A549 (cell line): ENCODE results near the gene TEPSIN. TPM values are rescaled to one million over a fixed set of nuclear protein-coding genes. Genes with fewer than 3 reads are reported as not detected.

Experiments
- ATAC-seq, 2 experiments: fragments of 200-7000 bp in 1 of 2; fragments of >200 bp in 1 of 2; cut with Nextera tagmentation in 1 of 2; cut with Tn5 transposase in 1 of 2; 3 replicates each; pipeline versions ENCODE4 v1.8.0 to v1.9.1; 2018 to 2020; ENCODE audit warnings: mild to moderate bottlenecking in 1 of 2, moderate library complexity in 1 of 2
- CTCF ChIA-PET: fragments of 300-600 bp; sonication (Branson Sonifier 250); formaldehyde crosslinking; extraction: SDS; loops from one replicate; lab custom pipeline; 2021; ENCODE audit warnings: antibody characterized with exemption, inconsistent platforms; lab: Yijun Ruan, JAX
- POLR2A ChIA-PET: fragments of 350-600 bp; formaldehyde crosslinking; extraction: SDS; loops from one replicate; lab custom pipeline; 2021; ENCODE audit warnings: antibody characterized with exemption, inconsistent platforms; lab: Yijun Ruan, JAX
- DNase-seq, 2 experiments: peaks; one replicate each; pipeline versions ENCODE4 v3.0.0 to v3.0.0-alpha.2; 2011 to 2016; ENCODE audit warnings: low read depth in 1 of 2, low spot score in 1 of 2
- FAIRE-seq: peaks from 2 replicates; lab custom pipeline; 2011; peaks lifted over from hg19 to GRCh38; lab: Jason Lieb, UNC
- H3K27ac ChIP-seq, 2 experiments: fragments of >200 bp; sonication (Bioruptor Twin); formaldehyde crosslinking; 3 replicates each; pipeline ENCODE4 v1.5.1; 2016 to 2017
- H3K4me1 ChIP-seq: fragments of >200 bp; sonication (Bioruptor Twin); formaldehyde crosslinking; 3 replicates; pipeline ENCODE4 v1.6.1; 2016
- H3K4me2 ChIP-seq: fragments of >200 bp; sonication (Bioruptor Twin); formaldehyde crosslinking; 3 replicates; pipeline ENCODE4 v1.6.1; 2016
- H3K4me3 ChIP-seq: fragments of >200 bp; sonication (Bioruptor Twin); formaldehyde crosslinking; 3 replicates; pipeline ENCODE4 v1.5.1; 2016
- H3K9me3 ChIP-seq: fragments of >200 bp; sonication (Bioruptor Twin); formaldehyde crosslinking; 3 replicates; pipeline ENCODE4 v1.6.1; 2016
- CBX8 ChIP-seq: fragments of 200-600 bp; sonication (generic); IDR thresholded peaks from 2 replicates; pipeline ENCODE4 v1.6.1; 2016
- CHD4 ChIP-seq: fragments of 200-600 bp; sonication (generic); IDR thresholded peaks from 2 replicates; pipeline ENCODE4 v1.6.1; 2016; ENCODE audit warnings: antibody characterized with exemption, mild to moderate bottlenecking, borderline replicate concordance
- E2F6 ChIP-seq: IDR thresholded peaks from 2 replicates; pipeline ENCODE4 v1.6.1; 2012; ENCODE audit warnings: low read depth, borderline replicate concordance
- FOXS1 ChIP-seq: fragments of 250-450 bp; sonication (Bioruptor Pico); IDR thresholded peaks from 2 replicates; pipeline ENCODE4 v1.5.0; 2020; ENCODE audit warnings: mild to moderate bottlenecking, moderate library complexity
- HDAC2 ChIP-seq: fragments of 200-600 bp; sonication (generic); IDR thresholded peaks from 2 replicates; pipeline ENCODE4 v1.6.1; 2016
- HEYL ChIP-seq: fragments of 250-450 bp; sonication (Bioruptor Pico); IDR thresholded peaks from 2 replicates; pipeline ENCODE4 v1.8.0; 2021; ENCODE audit warnings: mild to moderate bottlenecking, moderate library complexity
- HMGXB4 ChIP-seq: fragments of 250-450 bp; sonication (Bioruptor Pico); IDR thresholded peaks from 2 replicates; pipeline ENCODE4 v1.5.0; 2021; ENCODE audit warnings: mild to moderate bottlenecking, moderate library complexity, borderline replicate concordance
- NPAS2 ChIP-seq: fragments of 250-450 bp; sonication (Bioruptor Pico); IDR thresholded peaks from 2 replicates; pipeline ENCODE4 v1.8.0; 2022; ENCODE audit warnings: mild to moderate bottlenecking, moderate library complexity, borderline replicate concordance
- NR3C1 ChIP-seq: fragments of >200 bp; sonication (Bioruptor Twin); formaldehyde crosslinking; IDR thresholded peaks from 3 replicates; pipeline ENCODE4 v1.6.1; 2017
- POLR2A ChIP-seq: IDR thresholded peaks from 2 replicates; pipeline ENCODE4 v1.6.1; 2012; ENCODE audit warnings: mild to moderate bottlenecking, low read length
- RARB ChIP-seq: fragments of 250-450 bp; sonication (Bioruptor Pico); IDR thresholded peaks from 2 replicates; pipeline ENCODE4 v1.8.0; 2021; ENCODE audit warnings: mild to moderate bottlenecking, moderate library complexity
- RCOR1 ChIP-seq: fragments of 150-350 bp; IDR thresholded peaks from 2 replicates; pipeline ENCODE4 v1.6.1; 2014; ENCODE audit warnings: antibody characterized with exemption, low read length, low read depth
- ZC3H11A ChIP-seq: fragments of 450-650 bp; IDR thresholded peaks from 2 replicates; pipeline ENCODE4 v1.6.1; 2014; ENCODE audit warnings: antibody characterized with exemption, mild to moderate bottlenecking
- ZNF302 ChIP-seq: fragments of 250-450 bp; sonication (Bioruptor Pico); IDR thresholded peaks from 2 replicates; pipeline ENCODE4 v1.9.0; 2021; ENCODE audit warnings: inconsistent platforms, mild to moderate bottlenecking, moderate library complexity
- WGBS: methylation state at CpG from one replicate; pipeline ENCODE4 v1.1.6; 2017; ENCODE audit errors: missing lambda C conversion rate; 5-methylcytosine and 5-hydroxymethylcytosine counted together
- polyA plus RNA-seq, 4 experiments: library from polyadenylated mRNA; depleted of rRNA in 3 of 4; stranded (reverse); fragments of >200 nt; fragmentation: RNase III in 1 of 4; extraction: RNeasy Plus Mini Kit Qiagen cat#74134 plus additional on column Dnase treatment in 1 of 4; gene quantifications; 2 replicates in 3 of 4; 3 replicates in 1 of 4; pipeline ENCODE4 v1.2.3, GENCODE V29; 2011 to 2017
- TF ChIP-seq, protein P1 (sequence below): IDR thresholded peaks from 2 replicates; pipeline ENCODE4 v1.6.1; 2012
- TF ChIP-seq, protein P2 (sequence below): fragments of 200-600 bp; sonication (generic); IDR thresholded peaks from 2 replicates; pipeline ENCODE4 v1.6.1; 2016; ENCODE audit warnings: antibody characterized with exemption, mild to moderate bottlenecking, moderate library complexity

TEPSIN gene
- polyA plus RNA-seq, 2 of the 4 experiments (the other 2 are of a cell fraction), result 12.5 to 31.3 TPM

- no peak for DNase-seq
- Histone ChIP-seq H3K9me3 (no peaks in the 10 kb centered on the region), H3K4me1 (no peaks in the 10 kb centered on the region)
- ChIA-PET CTCF (interaction anchor here (0.8 to 3.0 kb wide), 7 partner anchors 8 to 68 kb away, joined by 3 to 15 read pairs (median 4); partner anchors contain the start of gene CEP131), POLR2A (no interaction called here)
- TF ChIP-seq CBX8, result no peak
- TF ChIP-seq POLR2A, result no peak
- TF ChIP-seq HEYL (CRISPR knock-in tag), result no peak
- TF ChIP-seq, all 56 proteins: peak for 0
- no peak for FAIRE-seq
- no peak for ATAC-seq
- Histone ChIP-seq H3K4me3 (no peak overlapping the region), H3K27ac (no peak overlapping the region), H3K4me2 (no peak overlapping the region)
- WGBS, result 82% methylated on average over 10 of the region's 10 CpGs
These were observed 28.4 kb downstream of the TEPSIN start for GRCh38 chr17:81210466-81210865.

DNA sequence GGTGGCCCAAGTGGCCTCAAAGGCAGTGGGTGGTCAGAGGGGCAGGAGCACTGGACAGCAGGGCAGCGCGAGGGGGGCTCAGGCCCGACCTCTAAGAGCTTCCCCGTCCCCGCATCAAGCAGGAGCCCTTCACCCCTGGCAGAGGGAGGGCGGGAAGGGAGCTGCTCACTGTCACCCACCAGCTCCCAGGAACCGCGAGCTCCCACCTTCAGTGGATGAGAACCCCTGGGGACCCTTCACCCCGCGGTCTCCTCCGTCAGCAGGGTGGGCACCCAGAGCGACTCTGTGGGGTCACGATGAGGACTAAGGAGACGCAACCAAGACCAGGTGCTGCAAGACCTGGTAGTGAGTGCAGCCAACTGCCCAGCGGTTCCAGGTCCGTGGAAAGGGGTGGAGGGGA, 29.7 kb downstream of the TEPSIN start:
- Histone ChIP-seq H3K4me2 (no peak overlapping the region), H3K27ac (no peak overlapping the region), H3K4me1 (no peaks in the 10 kb centered on the region), H3K4me3 (no peak overlapping the region), H3K9me3 (no peaks in the 10 kb centered on the region)
- 86% methylated on average over 15 of the region's 16 CpGs for WGBS
- ChIA-PET CTCF (interaction anchor here (1.0 to 3.6 kb wide), 2 partner anchors 11 to 66 kb away, joined by 4 to 19 read pairs; no protein-coding TSS in a partner anchor), POLR2A (no interaction called here)
- ATAC-seq (no peak), FAIRE-seq (no peak), DNase-seq (no peak)
- TF ChIP-seq HMGXB4 (CRISPR knock-in tag), result no peak
- TF ChIP-seq E2F6, result no peak
- TF ChIP-seq, protein P1, sequence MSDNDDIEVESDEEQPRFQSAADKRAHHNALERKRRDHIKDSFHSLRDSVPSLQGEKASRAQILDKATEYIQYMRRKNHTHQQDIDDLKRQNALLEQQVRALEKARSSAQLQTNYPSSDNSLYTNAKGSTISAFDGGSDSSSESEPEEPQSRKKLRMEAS, result no peak
- TF ChIP-seq FOXS1 (CRISPR knock-in tag), result no peak
- no peak for TF ChIP-seq NR3C1
- TF ChIP-seq ZC3H11A, result no peak
- TF ChIP-seq ZNF302 (CRISPR knock-in tag), result no peak
- no peak for TF ChIP-seq HDAC2

- ChIA-PET POLR2A (no interaction called here), CTCF (interaction anchor here (1.0 to 13.7 kb wide), 6 partner anchors 11 to 111 kb away, joined by 3 to 175 read pairs (median 4); no protein-coding TSS in a partner anchor)
- Histone ChIP-seq H3K4me2 (no peak overlapping the region), H3K4me1 (no peaks in the 10 kb centered on the region), H3K4me3 (no peak overlapping the region), H3K27ac (no peak overlapping the region), H3K9me3 (no peaks in the 10 kb centered on the region)
- no peak for DNase-seq
- 96% methylated on average over 10 of the region's 10 CpGs for WGBS
- TF ChIP-seq RARB (CRISPR knock-in tag) (no peak), RCOR1 (no peak), NPAS2 (CRISPR knock-in tag) (no peak), POLR2A (no peak), NR3C1 (no peak), CHD4 (no peak)
- TF ChIP-seq, protein P2, sequence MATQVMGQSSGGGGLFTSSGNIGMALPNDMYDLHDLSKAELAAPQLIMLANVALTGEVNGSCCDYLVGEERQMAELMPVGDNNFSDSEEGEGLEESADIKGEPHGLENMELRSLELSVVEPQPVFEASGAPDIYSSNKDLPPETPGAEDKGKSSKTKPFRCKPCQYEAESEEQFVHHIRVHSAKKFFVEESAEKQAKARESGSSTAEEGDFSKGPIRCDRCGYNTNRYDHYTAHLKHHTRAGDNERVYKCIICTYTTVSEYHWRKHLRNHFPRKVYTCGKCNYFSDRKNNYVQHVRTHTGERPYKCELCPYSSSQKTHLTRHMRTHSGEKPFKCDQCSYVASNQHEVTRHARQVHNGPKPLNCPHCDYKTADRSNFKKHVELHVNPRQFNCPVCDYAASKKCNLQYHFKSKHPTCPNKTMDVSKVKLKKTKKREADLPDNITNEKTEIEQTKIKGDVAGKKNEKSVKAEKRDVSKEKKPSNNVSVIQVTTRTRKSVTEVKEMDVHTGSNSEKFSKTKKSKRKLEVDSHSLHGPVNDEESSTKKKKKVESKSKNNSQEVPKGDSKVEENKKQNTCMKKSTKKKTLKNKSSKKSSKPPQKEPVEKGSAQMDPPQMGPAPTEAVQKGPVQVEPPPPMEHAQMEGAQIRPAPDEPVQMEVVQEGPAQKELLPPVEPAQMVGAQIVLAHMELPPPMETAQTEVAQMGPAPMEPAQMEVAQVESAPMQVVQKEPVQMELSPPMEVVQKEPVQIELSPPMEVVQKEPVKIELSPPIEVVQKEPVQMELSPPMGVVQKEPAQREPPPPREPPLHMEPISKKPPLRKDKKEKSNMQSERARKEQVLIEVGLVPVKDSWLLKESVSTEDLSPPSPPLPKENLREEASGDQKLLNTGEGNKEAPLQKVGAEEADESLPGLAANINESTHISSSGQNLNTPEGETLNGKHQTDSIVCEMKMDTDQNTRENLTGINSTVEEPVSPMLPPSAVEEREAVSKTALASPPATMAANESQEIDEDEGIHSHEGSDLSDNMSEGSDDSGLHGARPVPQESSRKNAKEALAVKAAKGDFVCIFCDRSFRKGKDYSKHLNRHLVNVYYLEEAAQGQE, result no peak
- ATAC-seq, result no peak
- FAIRE-seq, result no peak
These were observed 30.2 kb downstream of the TEPSIN start for GRCh38 chr17:81208651-81209050.
